Neutrophil (primary cell): Measurements from ENCODE around the gene CDH13.

ENCODE experiments used
- H3K27ac ChIP-seq: fragments of 200-600 bp; sonication (generic); 2 replicates; pipeline ENCODE4 v1.5.1; 2016; ENCODE audit warnings: mild to moderate bottlenecking, moderate library complexity
- H3K27me3 ChIP-seq: fragments of 200-600 bp; sonication (generic); 2 replicates; pipeline ENCODE4 v1.6.0; 2016; ENCODE audit warnings: mild to moderate bottlenecking
- H3K36me3 ChIP-seq: fragments of 200-600 bp; sonication (generic); 2 replicates; pipeline ENCODE4 v1.5.1; 2017
- H3K4me1 ChIP-seq, 2 experiments: fragments of 200-600 bp in 1 of 2; sonication (generic) in 1 of 2; 1 replicate in 1 of 2; 2 replicates in 1 of 2; pipeline versions ENCODE4 v1.5.1 to v1.6.1; 2013 to 2016; ENCODE audit warnings: low read depth in 1 of 2, low read length in 1 of 2, mild to moderate bottlenecking in 1 of 2, moderate library complexity in 1 of 2; ENCODE audit not compliant: control insufficient read depth in 1 of 2, insufficient read depth in 1 of 2
- H3K4me3 ChIP-seq, 2 experiments: fragments of 200-600 bp in 1 of 2; sonication (generic) in 1 of 2; 1 replicate in 1 of 2; 2 replicates in 1 of 2; pipeline ENCODE4 v1.5.1; 2013 to 2016; ENCODE audit warnings: low read depth in 1 of 2, low read length in 1 of 2, mild to moderate bottlenecking in 1 of 2, moderate library complexity in 1 of 2
- H3K9me3 ChIP-seq: fragments of 200-600 bp; sonication (generic); 2 replicates; pipeline ENCODE4 v1.5.1; 2016
- TF ChIP-seq, protein P1 (sequence below): fragments of 200-600 bp; sonication (generic); IDR thresholded peaks from 2 replicates; pipeline ENCODE4 v1.5.1; 2016; ENCODE audit warnings: antibody characterized with exemption

CDH13 gene

DNA sequence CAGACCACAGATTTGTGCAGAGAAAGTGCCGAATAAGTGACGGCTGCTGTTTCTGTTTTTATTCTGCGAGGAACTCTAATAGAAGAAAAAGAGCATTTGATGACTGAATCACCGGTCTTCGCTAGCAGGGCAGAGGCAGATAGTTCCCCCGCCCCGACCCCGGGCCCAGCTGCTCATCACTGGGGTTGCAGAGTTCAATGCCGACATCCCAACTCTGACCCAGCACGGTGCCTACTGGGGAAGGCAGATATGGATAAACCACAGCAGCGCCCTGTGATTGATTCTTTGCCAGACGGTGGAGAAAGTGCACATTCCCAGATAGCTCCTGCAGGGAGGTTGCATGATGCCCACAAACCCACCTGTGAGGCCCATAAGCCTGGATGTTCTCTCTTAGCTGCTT is 823.1 kb downstream of the CDH13 start:
- Histone ChIP-seq H3K4me3 (no peak overlapping the region), H3K27me3 (no peaks in the 10 kb centered on the region), H3K36me3 (no peaks in the 10 kb centered on the region), H3K9me3 (no peaks in the 10 kb centered on the region), H3K4me1 (no peaks in the 10 kb centered on the region), H3K27ac (no peak overlapping the region)
- TF ChIP-seq, protein P1, sequence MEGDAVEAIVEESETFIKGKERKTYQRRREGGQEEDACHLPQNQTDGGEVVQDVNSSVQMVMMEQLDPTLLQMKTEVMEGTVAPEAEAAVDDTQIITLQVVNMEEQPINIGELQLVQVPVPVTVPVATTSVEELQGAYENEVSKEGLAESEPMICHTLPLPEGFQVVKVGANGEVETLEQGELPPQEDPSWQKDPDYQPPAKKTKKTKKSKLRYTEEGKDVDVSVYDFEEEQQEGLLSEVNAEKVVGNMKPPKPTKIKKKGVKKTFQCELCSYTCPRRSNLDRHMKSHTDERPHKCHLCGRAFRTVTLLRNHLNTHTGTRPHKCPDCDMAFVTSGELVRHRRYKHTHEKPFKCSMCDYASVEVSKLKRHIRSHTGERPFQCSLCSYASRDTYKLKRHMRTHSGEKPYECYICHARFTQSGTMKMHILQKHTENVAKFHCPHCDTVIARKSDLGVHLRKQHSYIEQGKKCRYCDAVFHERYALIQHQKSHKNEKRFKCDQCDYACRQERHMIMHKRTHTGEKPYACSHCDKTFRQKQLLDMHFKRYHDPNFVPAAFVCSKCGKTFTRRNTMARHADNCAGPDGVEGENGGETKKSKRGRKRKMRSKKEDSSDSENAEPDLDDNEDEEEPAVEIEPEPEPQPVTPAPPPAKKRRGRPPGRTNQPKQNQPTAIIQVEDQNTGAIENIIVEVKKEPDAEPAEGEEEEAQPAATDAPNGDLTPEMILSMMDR, result no peak

DNA sequence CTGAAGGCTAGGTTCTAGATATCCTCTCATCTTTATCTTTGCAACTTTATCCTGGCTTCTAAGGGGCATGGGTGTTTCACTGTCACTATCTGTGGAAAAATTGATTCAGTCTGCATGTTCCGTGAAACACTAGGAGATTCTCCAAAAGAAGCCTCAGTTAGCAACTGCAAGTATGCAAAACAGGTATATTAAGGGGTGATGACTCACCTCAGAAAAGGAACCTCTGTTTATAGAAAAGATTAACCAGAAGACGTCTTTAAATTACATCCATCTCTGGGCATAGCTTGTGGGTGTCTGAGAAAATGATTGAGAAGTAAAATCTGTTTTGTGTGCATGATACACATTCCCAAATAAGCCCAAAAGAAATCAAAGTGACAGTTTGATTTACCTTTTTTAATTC is 827.2 kb downstream of the CDH13 start:
- Histone ChIP-seq H3K9me3 (no peaks in the 10 kb centered on the region), H3K27ac (no peak overlapping the region), H3K36me3 (no peaks in the 10 kb centered on the region), H3K4me1 (no peaks in the 10 kb centered on the region), H3K4me3 (no peak overlapping the region), H3K27me3 (no peaks in the 10 kb centered on the region)
- TF ChIP-seq, protein P1, result no peak

DNA sequence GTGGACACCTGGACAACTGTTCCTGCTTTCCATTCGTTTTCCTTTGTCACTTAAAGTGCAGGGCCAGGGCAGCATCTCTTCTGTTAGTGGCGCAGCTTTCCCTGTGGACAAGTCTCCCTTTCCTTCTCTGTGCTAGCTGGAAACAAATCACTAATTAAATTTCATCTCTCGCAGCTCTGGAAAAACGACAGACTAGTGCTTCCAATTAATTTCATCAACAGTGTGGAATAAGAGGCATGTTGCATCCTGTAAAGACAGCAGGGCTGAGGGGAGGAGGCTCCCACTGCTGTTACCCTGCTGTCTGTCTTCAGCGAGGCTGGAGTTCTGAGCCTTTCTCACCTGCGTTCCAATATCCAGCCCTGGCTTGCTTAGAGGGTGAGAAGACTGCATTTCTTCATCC is 828.9 kb downstream of the CDH13 start:
- no peaks in the 10 kb centered on the region for H3K4me1 ChIP-seq
- TF ChIP-seq, protein P1, result no peak
- H3K27ac ChIP-seq, result no peak overlapping the region
- H3K4me3 ChIP-seq, result no peak overlapping the region
- no peaks in the 10 kb centered on the region for H3K36me3 ChIP-seq
- no peaks in the 10 kb centered on the region for H3K9me3 ChIP-seq
- no peaks in the 10 kb centered on the region for H3K27me3 ChIP-seq

DNA sequence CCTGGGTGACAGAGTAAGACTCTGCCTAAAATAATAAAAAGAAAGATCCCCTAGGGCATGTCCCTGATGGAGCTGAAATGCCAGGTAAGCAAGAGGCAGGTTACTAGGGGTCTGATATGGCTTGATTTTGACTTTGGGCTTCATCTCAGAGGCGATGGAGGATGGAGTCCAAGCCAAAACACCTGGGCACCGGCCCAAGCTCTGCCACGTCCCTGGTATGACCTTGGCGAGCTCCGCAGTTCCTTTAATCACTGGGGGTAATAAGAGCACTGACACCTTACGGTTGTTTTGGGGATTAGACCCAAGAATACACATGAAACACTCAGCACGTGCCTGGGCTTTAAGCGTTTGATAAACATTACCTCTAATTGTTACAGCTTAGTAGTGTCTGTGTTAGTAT is 830.2 kb downstream of the CDH13 start:
- Histone ChIP-seq H3K4me1 (no peaks in the 10 kb centered on the region), H3K36me3 (no peaks in the 10 kb centered on the region), H3K9me3 (no peaks in the 10 kb centered on the region), H3K4me3 (no peak overlapping the region), H3K27ac (no peak overlapping the region), H3K27me3 (no peaks in the 10 kb centered on the region)
- TF ChIP-seq, protein P1, result no peak

DNA sequence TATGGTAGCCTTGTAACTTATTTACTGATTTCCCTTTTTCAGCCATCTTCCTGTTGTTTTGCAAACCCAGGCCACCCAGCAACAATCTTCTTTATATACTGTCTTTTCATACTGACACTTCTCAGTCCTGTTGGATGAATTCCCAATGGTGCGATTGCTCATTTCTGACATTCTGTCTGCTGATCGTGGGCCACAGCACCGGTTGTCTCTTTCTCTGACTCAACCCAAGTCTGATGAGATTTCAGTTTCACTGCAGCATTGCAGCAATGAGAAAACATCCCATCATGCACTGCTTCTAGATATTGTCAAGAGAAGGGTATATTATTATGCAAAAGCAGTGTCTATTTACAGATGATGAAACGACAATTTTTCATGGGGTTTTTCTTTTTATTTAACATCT is 831.8 kb downstream of the CDH13 start:
- Histone ChIP-seq H3K9me3 (no peaks in the 10 kb centered on the region), H3K36me3 (no peaks in the 10 kb centered on the region), H3K27me3 (no peaks in the 10 kb centered on the region), H3K4me1 (no peaks in the 10 kb centered on the region), H3K27ac (no peak overlapping the region), H3K4me3 (no peak overlapping the region)
- TF ChIP-seq, protein P1, result no peak

DNA sequence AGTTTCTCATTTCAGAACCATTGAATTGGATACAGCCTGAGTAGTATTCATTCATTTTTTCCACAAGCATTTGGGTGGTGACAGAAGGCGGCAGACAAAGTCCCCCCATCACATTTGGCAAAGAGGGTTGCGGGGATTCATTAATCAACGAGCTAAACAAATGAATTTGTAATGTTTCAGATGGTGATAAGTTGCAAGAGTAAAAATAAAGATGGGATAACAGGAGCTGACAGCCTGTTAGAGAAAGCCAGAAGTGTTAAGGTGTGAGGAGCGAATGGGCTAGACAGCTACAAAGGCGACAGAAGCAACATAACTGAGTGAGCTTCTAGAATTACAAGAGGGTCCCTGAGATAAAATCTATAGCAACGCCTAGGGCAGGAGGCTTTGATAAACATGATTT is 838.2 kb downstream of the CDH13 start:
- Histone ChIP-seq H3K27me3 (no peaks in the 10 kb centered on the region), H3K36me3 (no peaks in the 10 kb centered on the region), H3K9me3 (no peaks in the 10 kb centered on the region), H3K4me1 (no peaks in the 10 kb centered on the region), H3K27ac (no peak overlapping the region), H3K4me3 (no peak overlapping the region)
- TF ChIP-seq, protein P1, result no peak
